Activated T-cell treated with anti-CD3 and anti-CD28 coated beads, Interleukin-2, amount 50 U/mL, for 24 hours (primary cell): ENCODE results near the gene KRT76.

Experiments used
- DNase-seq: peaks from one replicate; pipeline ENCODE4 v3.0.0-alpha.2; 2020
- H3K27ac Mint-ChIP-seq: 2 replicates; pipeline ENCODE4 v1.8.0; 2020; ENCODE audit warnings: mild to moderate bottlenecking, mixed read lengths
- H3K27me3 Mint-ChIP-seq: 2 replicates; pipeline ENCODE4 v1.8.0; 2020; ENCODE audit warnings: mixed read lengths
- H3K36me3 Mint-ChIP-seq: 2 replicates; pipeline ENCODE4 v1.8.0; 2020; ENCODE audit warnings: low read depth, mixed read lengths
- H3K4me1 Mint-ChIP-seq: 2 replicates; pipeline ENCODE4 v1.8.0; 2020; ENCODE audit warnings: low read depth, mixed read lengths
- H3K4me3 Mint-ChIP-seq: 2 replicates; pipeline ENCODE4 v1.8.0; 2020; ENCODE audit warnings: mild to moderate bottlenecking, moderate library complexity, mixed read lengths
- H3K9me3 Mint-ChIP-seq: 2 replicates; pipeline ENCODE4 v1.8.0; 2020; ENCODE audit warnings: mixed read lengths

Gene KRT76

DNA sequence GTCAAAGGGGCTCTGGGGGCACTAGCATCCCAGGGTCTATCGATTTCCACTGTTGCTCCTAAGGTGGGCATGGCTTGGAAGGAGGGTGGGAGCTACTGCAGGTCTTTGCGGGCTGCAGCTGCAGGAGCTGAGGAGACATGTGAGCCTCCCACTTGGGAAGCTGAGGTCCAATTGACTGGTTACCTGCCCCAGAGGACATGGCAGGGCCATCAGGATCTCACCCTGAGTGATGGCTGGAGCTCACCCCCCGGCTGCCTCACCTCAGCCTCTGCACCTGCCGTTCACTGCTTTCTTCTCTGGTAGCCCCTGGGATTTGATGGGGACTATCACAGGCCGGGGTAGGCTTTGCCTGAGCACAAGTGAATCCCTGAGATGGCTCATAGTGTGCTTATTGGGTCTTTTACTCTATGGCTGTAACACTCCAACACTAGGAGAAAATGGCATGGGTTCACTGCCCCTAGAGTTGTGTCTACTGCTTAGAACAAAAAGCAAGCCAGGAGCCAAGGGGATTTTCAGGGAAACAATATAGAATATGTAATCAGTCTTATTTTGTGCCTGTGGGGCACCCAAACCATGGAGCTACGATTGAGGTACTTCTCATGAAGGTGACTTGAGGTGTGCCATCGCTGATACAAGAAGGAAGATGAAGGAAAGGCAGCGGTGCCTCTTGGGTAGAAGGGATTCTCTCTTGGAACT, 40.0 kb upstream of the KRT76 start:
- Mint-ChIP-seq H3K4me3 (no peak overlapping the region), H3K36me3 (no peaks in the 10 kb centered on the region), H3K4me1 (peaks cover 12% of the 10 kb centered on the region), H3K27ac (no peak overlapping the region), H3K9me3 (no peaks in the 10 kb centered on the region), H3K27me3 (no peaks in the 10 kb centered on the region)
- DNase-seq: no peak

DNA sequence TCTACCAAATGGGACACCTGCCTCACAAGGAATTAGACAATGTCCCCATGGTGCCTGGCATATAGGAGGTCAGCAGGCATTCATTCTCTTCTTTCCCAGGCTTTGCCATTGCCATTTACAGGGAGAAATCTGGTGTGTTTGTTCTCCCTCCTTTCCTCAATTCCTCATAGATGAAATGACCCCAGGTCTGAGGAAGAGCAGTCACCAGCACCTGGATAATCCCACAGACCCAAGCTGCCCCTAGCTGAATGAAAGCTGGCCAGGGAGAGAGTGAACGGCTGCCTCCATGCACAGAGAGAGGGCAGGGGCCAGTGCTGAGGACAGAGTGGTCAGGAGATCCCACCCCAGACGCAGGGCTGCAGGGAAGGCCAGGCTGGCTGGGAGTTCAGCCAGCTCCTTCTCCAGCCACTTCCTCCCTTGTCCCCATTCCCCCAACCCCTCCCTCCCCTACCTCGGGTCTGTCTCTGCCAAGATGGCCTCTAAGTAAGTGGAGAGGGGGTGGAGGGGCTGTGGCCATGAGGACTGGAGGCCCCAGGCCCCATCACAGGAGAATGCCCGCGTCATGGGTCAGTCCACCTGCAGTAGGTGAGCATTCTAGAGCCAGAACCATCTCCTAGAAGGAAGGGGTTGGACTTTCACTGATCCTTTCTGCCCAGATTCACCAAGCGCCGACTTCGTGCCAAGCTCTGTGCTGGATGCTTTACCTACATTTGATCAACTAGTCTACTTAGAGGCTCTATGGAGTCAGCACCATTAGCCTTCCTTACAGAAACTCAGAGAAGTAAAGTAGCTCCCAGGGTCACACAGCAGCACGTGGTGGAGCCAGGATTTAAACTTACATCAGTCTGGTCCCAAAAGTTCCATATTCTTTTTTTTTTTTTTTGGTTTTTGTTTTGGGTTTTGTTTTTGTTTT, 38.8 kb upstream of the KRT76 start:
- Mint-ChIP-seq H3K4me3 (no peak overlapping the region), H3K27ac (no peak overlapping the region), H3K27me3 (no peaks in the 10 kb centered on the region), H3K36me3 (no peaks in the 10 kb centered on the region), H3K4me1 (peaks cover 12% of the 10 kb centered on the region), H3K9me3 (no peaks in the 10 kb centered on the region)
- DNase-seq: no peak

- no peaks in the 10 kb centered on the region for H3K27me3 Mint-ChIP-seq
- no peak overlapping the region for H3K27ac Mint-ChIP-seq
- H3K4me1 Mint-ChIP-seq: peaks cover 12% of the 10 kb centered on the region
- DNase-seq: no peak
- H3K36me3 Mint-ChIP-seq: no peaks in the 10 kb centered on the region
- no peak overlapping the region for H3K4me3 Mint-ChIP-seq
- no peaks in the 10 kb centered on the region for H3K9me3 Mint-ChIP-seq
Observed at GRCh38 chr12:52815161-52815560, 38.0 kb upstream of the KRT76 start.

DNA sequence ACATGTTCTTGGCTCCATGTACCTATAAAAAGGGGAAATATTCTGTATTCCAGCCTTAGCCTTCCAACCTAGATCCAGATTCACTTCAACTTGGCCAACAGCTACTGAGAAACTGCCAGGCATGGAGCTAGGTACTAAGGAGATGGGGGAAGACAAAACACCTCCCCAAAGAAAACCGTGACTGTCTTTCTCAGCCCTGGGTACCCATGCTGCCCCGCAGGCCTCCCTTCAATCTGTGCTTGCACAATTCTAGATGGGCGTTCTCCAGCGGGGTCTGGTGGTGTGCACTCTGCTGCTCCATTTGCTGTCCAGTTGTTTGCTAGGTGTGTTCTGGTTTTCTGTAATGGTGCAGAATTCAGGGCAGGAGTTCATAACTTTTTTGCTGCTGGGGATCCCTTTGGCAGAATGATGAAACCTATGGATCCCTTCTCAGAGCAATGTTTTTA, 37.6 kb upstream of the KRT76 start:
- H3K9me3 Mint-ChIP-seq: no peaks in the 10 kb centered on the region
- H3K36me3 Mint-ChIP-seq: no peaks in the 10 kb centered on the region
- H3K27ac Mint-ChIP-seq: no peak overlapping the region
- no peak for DNase-seq
- peaks cover 12% of the 10 kb centered on the region for H3K4me1 Mint-ChIP-seq
- no peaks in the 10 kb centered on the region for H3K27me3 Mint-ChIP-seq
- no peak overlapping the region for H3K4me3 Mint-ChIP-seq

GRCh38 chr12:52813885-52814709, 37.0 kb upstream of the KRT76 start, which contains the start of gene KRT4:
KRT4 (minus strand) TSS chr12:52814116; CDS start chr12:52814058, 58 bp downstream.
- peaks cover 12% of the 10 kb centered on the region for H3K4me1 Mint-ChIP-seq
- H3K36me3 Mint-ChIP-seq: no peaks in the 10 kb centered on the region
- no peaks in the 10 kb centered on the region for H3K9me3 Mint-ChIP-seq

DNA sequence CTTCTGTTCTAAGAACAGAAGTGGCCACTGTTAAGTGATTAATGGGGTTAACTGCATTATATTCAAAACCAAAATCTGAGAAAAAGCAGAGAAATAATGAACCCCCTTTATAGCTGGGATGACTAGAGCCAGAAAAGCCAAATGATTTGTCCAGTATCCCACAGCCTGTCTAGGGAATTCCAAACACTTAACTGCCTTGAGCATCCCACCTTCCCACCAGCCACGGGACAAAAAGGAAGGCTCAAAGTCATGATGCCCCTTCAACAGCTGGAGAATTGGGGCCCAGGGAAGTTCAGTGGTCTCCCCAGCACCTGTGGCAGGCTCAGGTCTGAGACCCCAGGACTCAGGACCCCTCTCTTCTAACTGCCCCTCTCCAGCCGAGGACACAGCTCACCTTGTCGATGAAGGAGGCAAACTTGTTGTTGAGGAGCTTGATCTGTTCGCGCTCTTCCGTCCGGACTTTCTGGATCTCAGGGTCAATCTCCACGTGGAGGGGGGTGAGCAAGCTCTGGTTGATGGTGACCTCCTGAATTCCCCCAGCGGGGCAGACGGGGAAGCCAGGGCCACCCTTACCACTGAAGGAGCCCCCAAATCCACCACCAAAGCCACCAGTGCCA, 36.2 kb upstream of the KRT76 start:
- H3K4me3 Mint-ChIP-seq: no peak overlapping the region
- DNase-seq: no peak
- no peaks in the 10 kb centered on the region for H3K36me3 Mint-ChIP-seq
- H3K4me1 Mint-ChIP-seq: peaks cover 10% of the 10 kb centered on the region
- H3K27ac Mint-ChIP-seq: no peak overlapping the region
- H3K27me3 Mint-ChIP-seq: no peaks in the 10 kb centered on the region
- H3K9me3 Mint-ChIP-seq: no peaks in the 10 kb centered on the region

More at GRCh38 chr12:52813885-52814709, 37.0 kb upstream of the KRT76 start, which contains the start of gene KRT4:
- Mint-ChIP-seq H3K27me3 (no peaks in the 10 kb centered on the region), H3K27ac (no peak within 1 kb of the TSS), H3K4me3 (no peak within 1 kb of the TSS)
- no peak for DNase-seq

DNA sequence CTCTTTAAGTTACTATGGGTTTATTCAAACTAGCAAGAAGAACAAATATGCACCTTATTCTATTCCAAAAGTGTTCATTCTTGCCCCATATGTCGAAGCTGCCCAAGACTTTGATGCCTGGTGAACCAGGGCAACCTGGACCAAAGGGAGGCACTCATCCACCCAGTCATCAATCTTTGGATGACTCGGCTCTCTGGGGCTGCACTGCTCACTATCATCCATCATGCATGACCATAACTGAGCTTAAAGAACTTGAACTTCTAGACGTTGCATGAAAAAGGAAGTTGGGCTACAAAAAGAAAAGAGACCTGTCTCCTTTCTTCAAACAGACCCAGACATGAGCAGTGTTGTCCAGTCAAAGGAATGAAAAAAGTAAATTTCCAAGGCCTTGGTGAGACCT, 35.6 kb upstream of the KRT76 start:
- Mint-ChIP-seq H3K9me3 (no peaks in the 10 kb centered on the region), H3K4me3 (no peak overlapping the region), H3K36me3 (no peaks in the 10 kb centered on the region), H3K27ac (no peak overlapping the region), H3K4me1 (peaks cover 5% of the 10 kb centered on the region), H3K27me3 (no peaks in the 10 kb centered on the region)
- no peak for DNase-seq

DNA sequence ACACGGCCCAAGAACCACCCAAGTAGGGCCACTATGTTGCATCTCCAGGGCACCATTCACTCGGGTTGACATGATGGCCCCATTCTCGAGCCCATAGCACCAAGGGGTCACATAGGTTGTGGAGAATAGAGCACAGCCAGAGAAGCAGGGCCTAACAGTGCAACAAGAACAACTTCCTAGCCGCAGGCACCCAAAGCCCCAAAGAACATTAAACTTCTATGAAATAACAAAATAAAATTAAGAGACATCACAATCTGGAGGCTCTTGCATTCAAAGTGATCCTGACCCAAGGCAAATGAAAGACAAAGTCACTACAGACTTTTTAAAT, 34.9 kb upstream of the KRT76 start:
- H3K36me3 Mint-ChIP-seq: no peaks in the 10 kb centered on the region
- no peak overlapping the region for H3K27ac Mint-ChIP-seq
- no peaks in the 10 kb centered on the region for H3K4me1 Mint-ChIP-seq
- no peaks in the 10 kb centered on the region for H3K27me3 Mint-ChIP-seq
- DNase-seq: no peak
- H3K4me3 Mint-ChIP-seq: no peak overlapping the region
- H3K9me3 Mint-ChIP-seq: no peaks in the 10 kb centered on the region

- H3K36me3 Mint-ChIP-seq: no peaks in the 10 kb centered on the region
- H3K4me3 Mint-ChIP-seq: no peak overlapping the region
- H3K27me3 Mint-ChIP-seq: no peaks in the 10 kb centered on the region
- no peak for DNase-seq
- H3K9me3 Mint-ChIP-seq: no peaks in the 10 kb centered on the region
- H3K27ac Mint-ChIP-seq: no peak overlapping the region
- H3K4me1 Mint-ChIP-seq: no peaks in the 10 kb centered on the region
Observed at GRCh38 chr12:52811191-52812072, 34.3 kb upstream of the KRT76 start.

- Mint-ChIP-seq H3K27ac (no peak overlapping the region), H3K36me3 (no peaks in the 10 kb centered on the region), H3K9me3 (no peaks in the 10 kb centered on the region), H3K4me3 (no peak overlapping the region), H3K4me1 (no peaks in the 10 kb centered on the region), H3K27me3 (no peaks in the 10 kb centered on the region)
- DNase-seq: no peak
Observed at GRCh38 chr12:52810554-52810953, 33.4 kb upstream of the KRT76 start.

- Mint-ChIP-seq H3K27ac (no peak overlapping the region), H3K36me3 (no peaks in the 10 kb centered on the region), H3K4me1 (no peaks in the 10 kb centered on the region), H3K27me3 (no peaks in the 10 kb centered on the region), H3K4me3 (no peak overlapping the region), H3K9me3 (no peaks in the 10 kb centered on the region)
- DNase-seq: no peak
Observed at GRCh38 chr12:52809166-52809565, 32.0 kb upstream of the KRT76 start.

DNA sequence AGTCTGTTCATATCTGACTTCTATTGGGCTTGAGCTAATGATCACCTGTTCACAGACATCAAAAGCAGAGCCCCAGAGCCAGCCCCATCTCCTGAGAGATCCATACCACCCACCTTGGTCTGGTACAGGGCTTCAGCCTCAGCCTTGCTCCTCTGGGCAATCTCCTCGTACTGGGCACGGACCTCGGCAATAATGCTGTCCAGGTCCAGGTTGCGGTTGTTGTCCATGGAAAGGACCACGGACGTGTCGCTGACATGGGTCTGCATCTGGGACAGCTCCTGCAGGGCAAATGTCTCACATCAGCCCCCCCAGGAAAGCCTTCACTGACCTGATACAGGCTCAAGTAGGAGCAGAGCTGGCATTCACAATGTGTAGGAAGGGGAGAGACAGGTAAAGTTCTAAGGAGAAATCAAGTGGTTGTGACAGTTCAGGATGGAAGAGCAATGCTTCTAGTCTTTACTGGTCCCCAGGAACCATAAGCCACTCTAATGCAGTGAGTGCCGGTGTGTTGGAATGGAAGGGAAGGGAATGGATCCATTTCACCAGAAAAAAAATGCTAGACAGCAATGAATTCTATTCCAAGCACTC, 31.5 kb upstream of the KRT76 start:
- no peak for DNase-seq
- no peaks in the 10 kb centered on the region for H3K4me1 Mint-ChIP-seq
- H3K4me3 Mint-ChIP-seq: no peak overlapping the region
- no peak overlapping the region for H3K27ac Mint-ChIP-seq
- no peaks in the 10 kb centered on the region for H3K9me3 Mint-ChIP-seq
- no peaks in the 10 kb centered on the region for H3K27me3 Mint-ChIP-seq
- no peaks in the 10 kb centered on the region for H3K36me3 Mint-ChIP-seq
